DND-41 (cell line): ENCODE measurements around the gene EFNA3.

Source experiments
- ATAC-seq: fragments of 200-7000 bp; cut with Tn5 transposase; 3 replicates; pipeline ENCODE4 v1.9.1; 2021; ENCODE audit warnings: low read depth; ENCODE audit not compliant: insufficient read depth
- DNase-seq: peaks from one replicate; pipeline ENCODE4 v3.0.0-alpha.2; 2020
- H2AFZ ChIP-seq: 2 replicates; pipeline ENCODE4 v1.6.0; 2012; ENCODE audit warnings: low read depth, low read length
- H3K27ac ChIP-seq: 2 replicates; pipeline ENCODE4 v1.5.1; 2012; ENCODE audit warnings: low read length, inconsistent platforms
- H3K27me3 ChIP-seq: fragments of 200-600 bp; sonication (generic); 2 replicates; pipeline ENCODE4 v1.6.0; 2012; ENCODE audit warnings: low read length, mild to moderate bottlenecking, inconsistent platforms; ENCODE audit not compliant: insufficient read depth, poor library complexity
- H3K36me3 ChIP-seq: 2 replicates; pipeline ENCODE4 v1.5.1; 2012; ENCODE audit warnings: low read length, inconsistent platforms; ENCODE audit not compliant: insufficient read depth
- H3K4me1 ChIP-seq: 2 replicates; pipeline ENCODE4 v1.5.1; 2012; ENCODE audit warnings: mild to moderate bottlenecking, low read length; ENCODE audit not compliant: insufficient read depth
- H3K4me2 ChIP-seq: 2 replicates; pipeline ENCODE4 v1.6.0; 2012; ENCODE audit warnings: mild to moderate bottlenecking, moderate library complexity, low read length, inconsistent platforms; ENCODE audit not compliant: insufficient read depth
- H3K4me3 ChIP-seq, 2 experiments: fragments of 200-600 bp in 1 of 2; shearing (Covaris generic) in 1 of 2; 2 replicates each; pipeline ENCODE4 v1.5.1; 2012 to 2016; ENCODE audit warnings: inconsistent platforms in 2 of 2, low read length in 2 of 2, mild to moderate bottlenecking in 2 of 2, low read depth in 1 of 2, moderate library complexity in 1 of 2
- H3K79me2 ChIP-seq: 2 replicates; pipeline ENCODE4 v1.6.0; 2012; ENCODE audit warnings: low read length, inconsistent platforms; ENCODE audit not compliant: insufficient read depth
- H3K9ac ChIP-seq: 2 replicates; pipeline ENCODE4 v1.6.0; 2012; ENCODE audit warnings: low read depth, mild to moderate bottlenecking, inconsistent platforms, low read length, moderate library complexity
- H3K9me3 ChIP-seq: 2 replicates; pipeline ENCODE4 v1.5.1; 2012; ENCODE audit warnings: low read length, moderate library complexity, mild to moderate bottlenecking, inconsistent platforms; ENCODE audit not compliant: insufficient read depth, severe bottlenecking
- H4K20me1 ChIP-seq: 2 replicates; pipeline ENCODE4 v1.6.0; 2012; ENCODE audit warnings: low read length; ENCODE audit not compliant: insufficient read depth
- CTCF ChIP-seq: IDR thresholded peaks from 2 replicates; pipeline ENCODE4 v1.5.1; 2012; ENCODE audit warnings: borderline replicate concordance, low read length, moderate library complexity, mild to moderate bottlenecking; ENCODE audit not compliant: poor library complexity, severe bottlenecking; ENCODE audit errors: extremely low read depth
- EZH2 ChIP-seq: IDR thresholded peaks from 3 replicates; pipeline ENCODE4 v1.6.1; 2012; ENCODE audit warnings: borderline replicate concordance, low read depth, mild to moderate bottlenecking, moderate library complexity, low read length, inconsistent platforms; ENCODE audit not compliant: severe bottlenecking

EFNA3 gene

GRCh38 chr1:155037851-155038441 is 40.7 kb upstream of the EFNA3 start:
- Histone ChIP-seq H3K79me2 (no peaks in the 10 kb centered on the region), H3K9ac (no peak overlapping the region), H3K4me3 (no peak overlapping the region), H3K4me2 (no peak overlapping the region), H3K27ac (no peak overlapping the region), H3K4me1 (no peaks in the 10 kb centered on the region), H4K20me1 (peaks cover 5% of the 10 kb centered on the region; the same call in 1 of the 2 replicates), H3K9me3 (no peaks in the 10 kb centered on the region), H2AFZ (no peak overlapping the region), H3K27me3 (peaks cover 39% of the 10 kb centered on the region), H3K36me3 (no peaks in the 10 kb centered on the region)
- ATAC-seq (no peak), DNase-seq (no peak)
- no peak for TF ChIP-seq CTCF
- TF ChIP-seq EZH2: no peak

GRCh38 chr1:155038602-155039307 is 39.9 kb upstream of the EFNA3 start:
- ATAC-seq (no peak), DNase-seq (no peak)
- H3K4me2 ChIP-seq: no peak overlapping the region
- no peak overlapping the region for H2AFZ ChIP-seq
- no peak overlapping the region for H3K27ac ChIP-seq
- peaks cover 37% of the 10 kb centered on the region for H3K27me3 ChIP-seq
- H3K36me3 ChIP-seq: no peaks in the 10 kb centered on the region
- peaks cover 7% of the 10 kb centered on the region; the same call in 1 of the 2 replicates for H4K20me1 ChIP-seq
- TF ChIP-seq CTCF (no peak), EZH2 (no peak)
- H3K4me3 ChIP-seq: no peak overlapping the region
- no peaks in the 10 kb centered on the region for H3K9me3 ChIP-seq
- H3K79me2 ChIP-seq: no peaks in the 10 kb centered on the region
- H3K9ac ChIP-seq: no peak overlapping the region
- H3K4me1 ChIP-seq: no peaks in the 10 kb centered on the region

GRCh38 chr1:155039308-155039669 is 39.3 kb upstream of the EFNA3 start:
- Histone ChIP-seq H3K27ac (no peak overlapping the region), H3K9ac (no peak overlapping the region), H2AFZ (no peak overlapping the region), H3K36me3 (no peaks in the 10 kb centered on the region), H3K4me1 (no peaks in the 10 kb centered on the region), H3K4me2 (no peak overlapping the region), H3K27me3 (peaks cover 33% of the 10 kb centered on the region), H3K4me3 (no peak overlapping the region), H4K20me1 (peaks cover 11% of the 10 kb centered on the region; the same call in 1 of the 2 replicates), H3K9me3 (no peaks in the 10 kb centered on the region), H3K79me2 (no peaks in the 10 kb centered on the region)
- ATAC-seq: no peak
- no peak for DNase-seq
- TF ChIP-seq EZH2 (no peak), CTCF (no peak)
